Neural cell (in vitro differentiated cells): ENCODE results near the gene TP53I11. TPM values are rescaled to one million over a fixed set of nuclear protein-coding genes. Genes with fewer than 3 reads are reported as not detected.

Source experiments
- H2AFZ ChIP-seq: fragments of 200-600, 300-800 bp; sonication (generic), shearing (Covaris generic); 2 replicates; pipeline ENCODE4 v1.6.0; 2014; ENCODE audit warnings: low read depth, mild to moderate bottlenecking, antibody characterized with exemption, low read length, moderate library complexity
- H3F3A ChIP-seq: fragments of 200-600 bp; shearing (Covaris generic); 2 replicates; pipeline ENCODE4 v1.6.1; 2016; ENCODE audit warnings: mild to moderate bottlenecking, moderate library complexity, mixed read lengths, antibody characterized with exemption, low read length; ENCODE audit not compliant: insufficient read depth, poor library complexity, severe bottlenecking
- H3K27ac ChIP-seq: fragments of 200-600, 300-800 bp; sonication (generic), shearing (Covaris generic); 2 replicates; pipeline ENCODE4 v1.5.1; 2014; ENCODE audit warnings: mild to moderate bottlenecking, low read length, moderate library complexity
- H3K27me3 ChIP-seq: fragments of 300-800, 200-600 bp; sonication (generic), shearing (Covaris generic); 2 replicates; pipeline ENCODE4 v1.6.0; 2014; ENCODE audit warnings: mild to moderate bottlenecking, low read depth, low read length, moderate library complexity; ENCODE audit not compliant: insufficient read depth
- H3K36me3 ChIP-seq: fragments of 300-800, 200-600 bp; sonication (generic), shearing (Covaris generic); 2 replicates; pipeline ENCODE4 v1.5.1; 2014; ENCODE audit warnings: mild to moderate bottlenecking, antibody characterized with exemption, low read length, moderate library complexity; ENCODE audit not compliant: insufficient read depth
- H3K4me2 ChIP-seq: fragments of 300-800, 200-600 bp; sonication (generic), shearing (Covaris generic); 2 replicates; pipeline ENCODE4 v1.6.0; 2014; ENCODE audit warnings: mild to moderate bottlenecking, low read length
- H3K4me3 ChIP-seq: fragments of 300-800, 200-600 bp; sonication (generic), shearing (Covaris generic); 2 replicates; pipeline ENCODE4 v1.5.1; 2014; ENCODE audit warnings: mild to moderate bottlenecking, low read length, moderate library complexity
- H3K79me2 ChIP-seq: fragments of 200-600 bp; shearing (Covaris generic); replicated peaks from 2 replicates; pipeline ENCODE4 v1.6.0; 2014; ENCODE audit warnings: mild to moderate bottlenecking, low read length, moderate library complexity; ENCODE audit not compliant: insufficient read depth
- H3K9ac ChIP-seq: fragments of 300-800, 200-600 bp; sonication (generic), shearing (Covaris generic); 2 replicates; pipeline ENCODE4 v1.6.1; 2016; ENCODE audit warnings: mild to moderate bottlenecking, low read length, mixed read lengths
- H3K9me2 ChIP-seq: fragments of 200-600 bp; shearing (Covaris generic); 2 replicates; pipeline ENCODE4 v1.6.1; 2016; ENCODE audit warnings: mild to moderate bottlenecking, low read length, mixed read lengths; ENCODE audit not compliant: insufficient read depth
- H3K9me3 ChIP-seq: fragments of 200-600, 300-800 bp; sonication (generic), shearing (Covaris generic); 2 replicates; pipeline ENCODE4 v1.6.1; 2016; ENCODE audit warnings: mild to moderate bottlenecking, mixed run types, low read length, moderate library complexity, mixed read lengths
- H4K20me1 ChIP-seq: fragments of 200-600 bp; shearing (Covaris generic); 2 replicates; pipeline ENCODE4 v1.6.1; 2016; ENCODE audit warnings: mild to moderate bottlenecking, mixed run types; ENCODE audit not compliant: insufficient read depth
- CTCF ChIP-seq: fragments of 450-650 bp; IDR thresholded peaks from 2 replicates; pipeline ENCODE4 v1.5.1; 2014; ENCODE audit warnings: antibody characterized with exemption, mild to moderate bottlenecking, moderate library complexity; ENCODE audit not compliant: poor library complexity, severe bottlenecking
- EP300 ChIP-seq: fragments of 450-650 bp; conservative IDR thresholded peaks from 2 replicates; pipeline ENCODE4 v1.6.1; 2014; ENCODE audit warnings: antibody characterized with exemption, mild to moderate bottlenecking, moderate library complexity; ENCODE audit not compliant: poor library complexity, severe bottlenecking
- EZH2 ChIP-seq: fragments of 200-600, 300-800 bp; shearing (Covaris generic), sonication (generic); IDR thresholded peaks from 2 replicates; pipeline ENCODE4 v1.6.1; 2014; ENCODE audit warnings: antibody characterized with exemption, low read length, borderline replicate concordance, mild to moderate bottlenecking; ENCODE audit not compliant: insufficient read depth, poor library complexity, severe bottlenecking
- MXI1 ChIP-seq: fragments of 450-650 bp; conservative IDR thresholded peaks from 2 replicates; pipeline ENCODE4 v1.6.1; 2014; ENCODE audit warnings: antibody characterized with exemption, mild to moderate bottlenecking; ENCODE audit not compliant: poor library complexity, severe bottlenecking
- POLR2AphosphoS5 ChIP-seq: IDR thresholded peaks from 2 replicates; pipeline ENCODE4 v1.6.1; 2012
- RAD21 ChIP-seq: fragments of 450-650 bp; conservative IDR thresholded peaks from 2 replicates; pipeline ENCODE4 v1.6.1; 2014; ENCODE audit warnings: antibody characterized with exemption, mild to moderate bottlenecking, moderate library complexity
- REST ChIP-seq: IDR thresholded peaks from 2 replicates; pipeline ENCODE4 v1.6.1; 2012; ENCODE audit warnings: borderline replicate concordance
- SMC3 ChIP-seq: fragments of 450-650 bp; conservative IDR thresholded peaks from 2 replicates; pipeline ENCODE4 v1.6.1; 2014; ENCODE audit warnings: antibody characterized with exemption, mild to moderate bottlenecking, moderate library complexity; ENCODE audit not compliant: poor library complexity
- TAF1 ChIP-seq: IDR thresholded peaks from 2 replicates; pipeline ENCODE4 v1.6.1; 2012; ENCODE audit warnings: low read depth
- polyA plus RNA-seq: library from polyadenylated mRNA; depleted of rRNA; stranded (reverse); fragments of >200 nt; gene quantifications from 2 replicates; pipeline ENCODE4 v1.2.3, GENCODE V29; 2014

Gene TP53I11
- polyA plus RNA-seq, 1 donor from 2014 or later, result 30.0 TPM

GRCh38 chr11:44931466-44931865, 19.2 kb downstream of the TP53I11 start:
- TF ChIP-seq RAD21 (no peak), EP300 (no peak)
- H3K4me3 ChIP-seq, result no peak overlapping the region
- H3K9ac ChIP-seq, result no peak overlapping the region
- H3K9me2 ChIP-seq, result no peaks in the 10 kb centered on the region
- H3K36me3 ChIP-seq, result no peaks in the 10 kb centered on the region
- no peak overlapping the region for H2AFZ ChIP-seq
- no peaks in the 10 kb centered on the region for H3K79me2 ChIP-seq
- H3F3A ChIP-seq, result no peaks in the 10 kb centered on the region
- no peaks in the 10 kb centered on the region for H3K9me3 ChIP-seq
- no peaks in the 10 kb centered on the region for H4K20me1 ChIP-seq
- H3K4me2 ChIP-seq, result no peak overlapping the region
- H3K27ac ChIP-seq, result no peak overlapping the region
- H3K27me3 ChIP-seq, result no peaks in the 10 kb centered on the region

- no peak overlapping the region for H3K4me2 ChIP-seq
- H3K36me3 ChIP-seq, result no peaks in the 10 kb centered on the region
- H3K9me2 ChIP-seq, result no peaks in the 10 kb centered on the region
- H3K9ac ChIP-seq, result no peak overlapping the region
- no peaks in the 10 kb centered on the region for H3K27me3 ChIP-seq
- no peak overlapping the region for H3K4me3 ChIP-seq
- no peaks in the 10 kb centered on the region for H3K9me3 ChIP-seq
- no peaks in the 10 kb centered on the region for H3K79me2 ChIP-seq
- no peak overlapping the region for H2AFZ ChIP-seq
- no peak overlapping the region for H3K27ac ChIP-seq
- H3F3A ChIP-seq, result no peaks in the 10 kb centered on the region
- TF ChIP-seq REST (no peak), MXI1 (no peak), RAD21 (no peak), CTCF (no peak), EP300 (no peak), POLR2AphosphoS5 (no peak), TAF1 (no peak), EZH2 (no peak), SMC3 (no peak)
- no peaks in the 10 kb centered on the region for H4K20me1 ChIP-seq
These were observed 19.9 kb downstream of the TP53I11 start for GRCh38 chr11:44930588-44931302.
